B cell (primary cell): ENCODE measurements around the gene PMP22. TPM values are rescaled to one million over a fixed set of nuclear protein-coding genes. Genes with fewer than 3 reads are reported as not detected.
"Not testable (repeated sequence)": the region's sequence is repeated elsewhere in the genome, so short reads cannot be mapped to it uniquely, and the experiment has no call there.

Experiments used
- ATAC-seq: fragments of 200-7000 bp; cut with Tn5 transposase; one replicate; pipeline ENCODE4 v1.10.0; 2021; ENCODE audit warnings: low read depth, mild to moderate bottlenecking, moderate number of reproducible peaks, moderate library complexity
- CTCF ChIA-PET: fragments of 350-600 bp; sonication (Branson Sonifier 250); formaldehyde crosslinking; loops from one replicate; lab custom pipeline; 2021; ENCODE audit warnings: antibody characterized with exemption, inconsistent platforms; lab: Charles Lee
- POLR2A ChIA-PET: fragments of 350-600 bp; sonication (Branson Sonifier 250); formaldehyde crosslinking; loops from one replicate; lab custom pipeline; 2021; ENCODE audit warnings: antibody characterized with exemption; lab: Charles Lee
- DNase-seq: peaks from one replicate; pipeline ENCODE4 v3.0.0; 2013
- H2AFZ ChIP-seq: 2 replicates; pipeline ENCODE4 v1.6.1; 2012; ENCODE audit warnings: mild to moderate bottlenecking, low read depth, low read length; ENCODE audit not compliant: insufficient read depth, poor library complexity, severe bottlenecking
- H3K27ac ChIP-seq, 2 donors: 1 replicate in 1 of 2; 2 replicates in 1 of 2; pipeline ENCODE4 v1.5.1; 2012 to 2013; ENCODE audit warnings: low read length in 2 of 2, mild to moderate bottlenecking in 2 of 2, moderate library complexity in 1 of 2
- H3K27me3 ChIP-seq, 4 experiments: fragments of 200-600 bp in 1 of 4; sonication (generic) in 1 of 4; replicated peaks in 1 of 4; 1 replicate in 2 of 4; 2 replicates in 2 of 4; pipeline versions ENCODE4 v1.6.1 to v1.7.0; 2013 to 2016; ENCODE audit warnings: low read length in 3 of 4, mild to moderate bottlenecking in 2 of 4, mixed read lengths in 1 of 4, moderate library complexity in 1 of 4; ENCODE audit not compliant: insufficient read depth in 4 of 4, control insufficient read depth in 3 of 4; ENCODE audit errors: control extremely low read depth in 1 of 4
- H3K36me3 ChIP-seq, 2 experiments: replicated peaks in 1 of 2; 1 replicate in 1 of 2; 2 replicates in 1 of 2; pipeline versions ENCODE4 v1.6.1 to v1.7.1; 2013; ENCODE audit warnings: low read length in 1 of 2; ENCODE audit not compliant: insufficient read depth in 2 of 2, control insufficient read depth in 1 of 2; ENCODE audit errors: control extremely low read depth in 1 of 2, extremely low read depth in 1 of 2
- H3K4me1 ChIP-seq, 2 donors: fragments of 200-600 bp in 1 of 2; sonication (generic) in 1 of 2; 1 replicate in 1 of 2; 2 replicates in 1 of 2; pipeline versions ENCODE4 v1.5.1 to v1.6.1; 2013 to 2017; ENCODE audit warnings: low read length in 2 of 2; ENCODE audit not compliant: control insufficient read depth in 2 of 2, insufficient read depth in 2 of 2
- H3K4me2 ChIP-seq: replicated peaks from 2 replicates; pipeline ENCODE3; 2012; ENCODE audit warnings: mild to moderate bottlenecking, low read depth, low read length; ENCODE audit not compliant: poor library complexity, severe bottlenecking
- H3K4me3 ChIP-seq, 5 experiments: fragments of 200-600 bp in 1 of 5; sonication (generic) in 1 of 5; 1 replicate in 3 of 5; 2 replicates in 2 of 5; pipeline versions ENCODE4 v1.5.1 to v1.7.0; 2011 to 2016; ENCODE audit warnings: low read length in 4 of 5, mild to moderate bottlenecking in 4 of 5, low read depth in 2 of 5, control low read depth in 1 of 5, moderate library complexity in 1 of 5; ENCODE audit not compliant: insufficient read depth in 1 of 5; ENCODE audit errors: control extremely low read depth in 1 of 5, extremely low read depth in 1 of 5
- H3K79me2 ChIP-seq: fragments of 200-600 bp; sonication (generic); one replicate; pipeline ENCODE4 v1.6.0; 2016; ENCODE audit warnings: low read length; ENCODE audit not compliant: control insufficient read depth, insufficient read depth
- H3K9ac ChIP-seq: fragments of 200-600 bp; sonication (generic); 2 replicates; pipeline ENCODE4 v1.6.1; 2017; ENCODE audit warnings: mild to moderate bottlenecking, low read length, moderate library complexity
- H3K9me3 ChIP-seq, 3 donors: one replicate each; pipeline versions ENCODE4 v1.6.1 to v1.7.1; 2013; ENCODE audit warnings: low read length in 2 of 3; ENCODE audit not compliant: control insufficient read depth in 2 of 3, insufficient read depth in 1 of 3; ENCODE audit errors: control extremely low read depth in 1 of 3
- H4K20me1 ChIP-seq: 2 replicates; pipeline ENCODE4 v1.6.0; 2012; ENCODE audit warnings: mild to moderate bottlenecking, low read length; ENCODE audit not compliant: insufficient read depth, control insufficient read depth, poor library complexity, severe bottlenecking
- H3K27ac Mint-ChIP-seq: one replicate; pipeline ENCODE4 v1.8.0; 2021; ENCODE audit warnings: mixed read lengths
- H3K27me3 Mint-ChIP-seq: one replicate; pipeline ENCODE4 v1.8.0; 2021; ENCODE audit warnings: mixed read lengths
- H3K4me1 Mint-ChIP-seq: one replicate; pipeline ENCODE4 v1.8.0; 2021; ENCODE audit warnings: mixed read lengths
- H3K4me3 Mint-ChIP-seq: one replicate; pipeline ENCODE4 v1.8.0; 2021; ENCODE audit warnings: mixed read lengths
- H3K9me3 Mint-ChIP-seq: one replicate; pipeline ENCODE4 v1.8.0; 2022; ENCODE audit warnings: mixed read lengths; ENCODE audit not compliant: insufficient read depth
- CTCF ChIP-seq: fragments of 200-600 bp; IDR thresholded peaks from one replicate; pipeline ENCODE4 v1.8.0; 2022; ENCODE audit warnings: antibody characterized with exemption, mild to moderate bottlenecking
- EZH2 ChIP-seq: IDR thresholded peaks from 2 replicates; pipeline ENCODE4 v1.6.1; 2012; ENCODE audit warnings: borderline replicate concordance, low read depth, mild to moderate bottlenecking, moderate library complexity, low read length; ENCODE audit not compliant: insufficient read depth, poor library complexity, severe bottlenecking
- WGBS: methylation state at CpG from one replicate; pipeline ENCODE4 v1.1.5; 2013; ENCODE audit warnings: missing lambda C conversion rate; ENCODE audit not compliant: insufficient coverage; 5-methylcytosine and 5-hydroxymethylcytosine counted together
- intact Hi-C: fragments of 100-400 bp; cut with micrococcal nuclease; formaldehyde crosslinking; loops from one replicate; pipeline ENCODE4 v1.10.0; 2022
- polyA plus RNA-seq: library from polyadenylated mRNA; depleted of rRNA; stranded (reverse); fragments of >200 nt; gene quantifications from 2 replicates; pipeline ENCODE4 v1.2.3, GENCODE V29; 2012
- total RNA-seq, 2 donors: library from RNA; stranded (reverse); fragments of 120-200 nt in 1 of 2; gene quantifications; 1 replicate in 1 of 2; 2 replicates in 1 of 2; pipeline versions ENCODE4 v1.2.3 to v1.2.4, GENCODE V29; 2013 to 2022

PMP22 gene
- total and polyA plus RNA-seq, 2 donors (not counting 1 experiment from before 2014, with no cell fraction given), result 0.71 TPM; not detected in 1

GRCh38 chr17:15213381-15214087 lies 51.6 kb downstream of the PMP22 start:
- intact Hi-C loops, result loop anchor here (10.0 kb wide), 1 partner anchor 1619 kb away; no protein-coding TSS in a partner anchor
- POLR2A ChIA-PET, result interaction anchor here (0.7 kb wide), 1 partner anchor 9 kb away, joined by 7 read pairs; no protein-coding TSS in a partner anchor
- no peaks in the 10 kb centered on the region for H3K9me3 Mint-ChIP-seq
- Histone ChIP-seq H3K27me3 (no peaks in the 10 kb centered on the region), H3K9ac (no peak overlapping the region), H3K4me1 (no peaks in the 10 kb centered on the region), H2AFZ (no peak overlapping the region), H4K20me1 (no peaks in the 10 kb centered on the region), H3K27ac (no peak overlapping the region), H3K36me3 (no peaks in the 10 kb centered on the region), H3K9me3 (no peaks in the 10 kb centered on the region), H3K4me2 (no peak overlapping the region), H3K4me3 (no peak overlapping the region), H3K79me2 (no peaks in the 10 kb centered on the region)
- no peaks in the 10 kb centered on the region for H3K4me1 Mint-ChIP-seq
- H3K4me3 Mint-ChIP-seq, result no peak overlapping the region
- DNase-seq (peak; percentile 4), ATAC-seq (no peak)
- TF ChIP-seq CTCF (peak; percentile 23), EZH2 (no peak)
- 100% methylated on average over 1 of the region's 5 CpGs for WGBS
- no peak overlapping the region for H3K27ac Mint-ChIP-seq
- peaks cover 11% of the 10 kb centered on the region for H3K27me3 Mint-ChIP-seq
- CTCF ChIA-PET, result no interaction called here

GRCh38 chr17:15210247-15210646 lies 54.9 kb downstream of the PMP22 start:
- no peak overlapping the region for H3K27ac Mint-ChIP-seq
- no peaks in the 10 kb centered on the region for H3K9me3 Mint-ChIP-seq
- TF ChIP-seq EZH2 (no peak), CTCF (no peak)
- no peaks in the 10 kb centered on the region for H3K36me3 ChIP-seq
- no peak overlapping the region for H3K4me3 Mint-ChIP-seq
- no peaks in the 10 kb centered on the region for H4K20me1 ChIP-seq
- no peak overlapping the region for H3K27ac ChIP-seq
- 100% methylated on average over 1 of the region's 1 CpG for WGBS
- DNase-seq (no peak), ATAC-seq (no peak)
- H2AFZ ChIP-seq, result no peak overlapping the region
- H3K9ac ChIP-seq, result no peak overlapping the region
- no peaks in the 10 kb centered on the region for H3K79me2 ChIP-seq
- intact Hi-C loops, result loop anchor here (10.0 kb wide), 1 partner anchor 1615 kb away; no protein-coding TSS in a partner anchor
- ChIA-PET CTCF (no interaction called here), POLR2A (no interaction called here)
- H3K4me1 Mint-ChIP-seq, result no peaks in the 10 kb centered on the region
- H3K27me3 ChIP-seq, result no peaks in the 10 kb centered on the region
- H3K4me2 ChIP-seq, result no peak overlapping the region
- no peak overlapping the region for H3K4me3 ChIP-seq
- H3K27me3 Mint-ChIP-seq, result peaks cover 13% of the 10 kb centered on the region
- no peaks in the 10 kb centered on the region for H3K9me3 ChIP-seq
- no peaks in the 10 kb centered on the region for H3K4me1 ChIP-seq

GRCh38 chr17:15203062-15203461 lies 62.1 kb downstream of the PMP22 start:
- H3K4me1 Mint-ChIP-seq, H3K36me3 ChIP-seq, POLR2A ChIA-PET, H3K4me3 ChIP-seq, H3K27ac Mint-ChIP-seq, H3K9ac ChIP-seq, intact Hi-C loops, CTCF ChIA-PET, H3K4me1 ChIP-seq, ATAC-seq, H3K4me3 Mint-ChIP-seq, H3K79me2 ChIP-seq, H2AFZ ChIP-seq, DNase-seq, H3K4me2 ChIP-seq, H4K20me1 ChIP-seq, H3K27ac ChIP-seq, H3K27me3 ChIP-seq: not testable (repeated sequence)
- peaks cover 0 to 13% (median 2%) of the 10 kb centered on the region in 3 donors for H3K9me3 ChIP-seq
- no CpG with 5 or more reads among the region's 2 CpGs for whole genome bisulfite sequencing
- Mint-ChIP-seq H3K9me3 (peaks cover 10% of the 10 kb centered on the region), H3K27me3 (peaks cover 10% of the 10 kb centered on the region)
